ENCODE measurements around the gene MAPK10.
"Not testable (repeated sequence)": the region's sequence is repeated elsewhere in the genome, so short reads cannot be mapped to it uniquely, and the experiment has no call there.

Gene MAPK10

GRCh38 chr4:85979276-85979675 is 380.6 kb downstream of the MAPK10 start:
- TF ChIP-seq CTCF (IDR thresholded peaks at IDR 0.05; ENCODE audit: insufficient read depth, low read depth, low read length, missing control alignments), result no peak
- H3K4me3 ChIP-seq (ENCODE audit: low read depth, low read length), result no peak overlapping the region
- peak; percentile 73 for DNase-seq (ENCODE audit: low read depth)

- no peak for TF ChIP-seq CTCF (IDR thresholded peaks at IDR 0.05; ENCODE audit: insufficient read depth, low read depth, low read length, missing control alignments)
- no peak for DNase-seq (ENCODE audit: low read depth)
- H3K4me3 ChIP-seq (ENCODE audit: low read depth, low read length), result no peak overlapping the region
These were observed 389.3 kb downstream of the MAPK10 start for GRCh38 chr4:85970535-85970934.

- no peak overlapping the region for H3K4me3 ChIP-seq (ENCODE audit: low read depth, low read length)
- TF ChIP-seq CTCF (IDR thresholded peaks at IDR 0.05; ENCODE audit: insufficient read depth, low read depth, low read length, missing control alignments), result peak; percentile 45
- DNase-seq (ENCODE audit: low read depth), result peak; percentile 26
These were observed 390.7 kb downstream of the MAPK10 start for GRCh38 chr4:85968945-85969819.

- H3K4me3 ChIP-seq (ENCODE audit: low read depth, low read length), result no peak overlapping the region
- DNase-seq (ENCODE audit: low read depth), result no peak
- no peak for TF ChIP-seq CTCF (IDR thresholded peaks at IDR 0.05; ENCODE audit: insufficient read depth, low read depth, low read length, missing control alignments)
These were observed 392.0 kb downstream of the MAPK10 start for GRCh38 chr4:85967872-85968271.

- H3K4me3 ChIP-seq (ENCODE audit: low read depth, low read length), result no peak overlapping the region
- no peak for TF ChIP-seq CTCF (IDR thresholded peaks at IDR 0.05; ENCODE audit: insufficient read depth, low read depth, low read length, missing control alignments)
- DNase-seq (ENCODE audit: low read depth), result no peak
These were observed 393.5 kb downstream of the MAPK10 start for GRCh38 chr4:85966373-85966772.

GRCh38 chr4:85965529-85965928 is 394.3 kb downstream of the MAPK10 start:
- no peak for DNase-seq (ENCODE audit: low read depth)
- no peak overlapping the region for H3K4me3 ChIP-seq (ENCODE audit: low read depth, low read length)
- no peak for TF ChIP-seq CTCF (IDR thresholded peaks at IDR 0.05; ENCODE audit: insufficient read depth, low read depth, low read length, missing control alignments)

GRCh38 chr4:85965017-85965416 is 394.8 kb downstream of the MAPK10 start:
- H3K4me3 ChIP-seq (ENCODE audit: low read depth, low read length); DNase-seq (ENCODE audit: low read depth): not testable (repeated sequence)
